HEK293 (cell line): ENCODE measurements around the gene MRPL32.

Source experiments
- MYNN ChIP-seq: fragments of 450-650 bp; formaldehyde crosslinking; IDR thresholded peaks from 2 replicates; pipeline ENCODE4 v1.5.1; 2016; ENCODE audit warnings: missing biosample characterization, missing genetic modification characterization, borderline replicate concordance
- RBAK ChIP-seq: fragments of 450-650 bp; formaldehyde crosslinking; IDR thresholded peaks from 2 replicates; pipeline ENCODE4 v1.5.1; 2016; ENCODE audit warnings: missing biosample characterization, missing genetic modification characterization
- YY1 ChIP-seq: fragments of 450-650 bp; formaldehyde crosslinking; IDR thresholded peaks from 2 replicates; pipeline ENCODE4 v1.5.1; 2018; ENCODE audit warnings: missing biosample characterization, missing genetic modification characterization
- ZNF138 ChIP-seq: fragments of 450-650 bp; formaldehyde crosslinking; IDR thresholded peaks from 2 replicates; pipeline ENCODE4 v1.5.1; 2016; ENCODE audit warnings: missing biosample characterization, missing genetic modification characterization, borderline replicate concordance
- ZNF302 ChIP-seq: fragments of 450-650 bp; formaldehyde crosslinking; IDR thresholded peaks from 2 replicates; pipeline ENCODE4 v1.5.1; 2016; ENCODE audit warnings: missing biosample characterization, missing genetic modification characterization, low read depth
- ZNF670 ChIP-seq: fragments of 450-650 bp; formaldehyde crosslinking; IDR thresholded peaks from 2 replicates; pipeline ENCODE4 v1.5.1; 2016; ENCODE audit warnings: missing biosample characterization, missing genetic modification characterization, low read depth
- TF ChIP-seq, protein P1 (sequence below): fragments of 450-650 bp; formaldehyde crosslinking; IDR thresholded peaks from 2 replicates; pipeline ENCODE4 v1.5.1; 2016; ENCODE audit warnings: missing biosample characterization, missing genetic modification characterization
- TF ChIP-seq, protein P2 (sequence below): fragments of 450-650 bp; formaldehyde crosslinking; IDR thresholded peaks from 2 replicates; pipeline ENCODE4 v1.5.1; 2016; ENCODE audit warnings: missing biosample characterization, missing genetic modification characterization
- TF ChIP-seq, protein P3 (sequence below): fragments of 450-650 bp; formaldehyde crosslinking; IDR thresholded peaks from 2 replicates; pipeline ENCODE4 v1.5.1; 2017; ENCODE audit warnings: missing biosample characterization, missing genetic modification characterization

DNA sequence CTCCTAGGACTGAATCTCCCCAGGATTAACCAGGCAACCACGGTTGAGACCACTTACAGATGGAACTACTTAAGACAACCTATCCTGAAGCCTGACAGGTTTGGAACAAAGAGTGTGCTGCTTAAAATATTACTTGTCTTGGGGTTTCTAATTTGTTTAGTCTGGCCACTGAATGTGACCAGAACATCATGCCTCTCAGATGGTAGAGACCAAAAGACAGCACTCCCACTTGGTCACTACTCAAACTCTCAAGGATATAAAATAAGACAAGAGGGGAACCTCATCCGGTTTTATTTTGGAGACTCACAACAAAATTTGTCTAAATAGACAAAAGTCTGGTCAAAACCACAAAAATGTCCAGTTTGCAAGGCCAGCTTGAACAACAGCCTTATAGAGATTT, 15.3 kb downstream of the MRPL32 start:
- TF ChIP-seq, protein P1, sequence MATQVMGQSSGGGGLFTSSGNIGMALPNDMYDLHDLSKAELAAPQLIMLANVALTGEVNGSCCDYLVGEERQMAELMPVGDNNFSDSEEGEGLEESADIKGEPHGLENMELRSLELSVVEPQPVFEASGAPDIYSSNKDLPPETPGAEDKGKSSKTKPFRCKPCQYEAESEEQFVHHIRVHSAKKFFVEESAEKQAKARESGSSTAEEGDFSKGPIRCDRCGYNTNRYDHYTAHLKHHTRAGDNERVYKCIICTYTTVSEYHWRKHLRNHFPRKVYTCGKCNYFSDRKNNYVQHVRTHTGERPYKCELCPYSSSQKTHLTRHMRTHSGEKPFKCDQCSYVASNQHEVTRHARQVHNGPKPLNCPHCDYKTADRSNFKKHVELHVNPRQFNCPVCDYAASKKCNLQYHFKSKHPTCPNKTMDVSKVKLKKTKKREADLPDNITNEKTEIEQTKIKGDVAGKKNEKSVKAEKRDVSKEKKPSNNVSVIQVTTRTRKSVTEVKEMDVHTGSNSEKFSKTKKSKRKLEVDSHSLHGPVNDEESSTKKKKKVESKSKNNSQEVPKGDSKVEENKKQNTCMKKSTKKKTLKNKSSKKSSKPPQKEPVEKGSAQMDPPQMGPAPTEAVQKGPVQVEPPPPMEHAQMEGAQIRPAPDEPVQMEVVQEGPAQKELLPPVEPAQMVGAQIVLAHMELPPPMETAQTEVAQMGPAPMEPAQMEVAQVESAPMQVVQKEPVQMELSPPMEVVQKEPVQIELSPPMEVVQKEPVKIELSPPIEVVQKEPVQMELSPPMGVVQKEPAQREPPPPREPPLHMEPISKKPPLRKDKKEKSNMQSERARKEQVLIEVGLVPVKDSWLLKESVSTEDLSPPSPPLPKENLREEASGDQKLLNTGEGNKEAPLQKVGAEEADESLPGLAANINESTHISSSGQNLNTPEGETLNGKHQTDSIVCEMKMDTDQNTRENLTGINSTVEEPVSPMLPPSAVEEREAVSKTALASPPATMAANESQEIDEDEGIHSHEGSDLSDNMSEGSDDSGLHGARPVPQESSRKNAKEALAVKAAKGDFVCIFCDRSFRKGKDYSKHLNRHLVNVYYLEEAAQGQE (tag by site-specific recombination) = no peak
- no peak for TF ChIP-seq ZNF670 (tag by site-specific recombination)
- TF ChIP-seq, protein P2, sequence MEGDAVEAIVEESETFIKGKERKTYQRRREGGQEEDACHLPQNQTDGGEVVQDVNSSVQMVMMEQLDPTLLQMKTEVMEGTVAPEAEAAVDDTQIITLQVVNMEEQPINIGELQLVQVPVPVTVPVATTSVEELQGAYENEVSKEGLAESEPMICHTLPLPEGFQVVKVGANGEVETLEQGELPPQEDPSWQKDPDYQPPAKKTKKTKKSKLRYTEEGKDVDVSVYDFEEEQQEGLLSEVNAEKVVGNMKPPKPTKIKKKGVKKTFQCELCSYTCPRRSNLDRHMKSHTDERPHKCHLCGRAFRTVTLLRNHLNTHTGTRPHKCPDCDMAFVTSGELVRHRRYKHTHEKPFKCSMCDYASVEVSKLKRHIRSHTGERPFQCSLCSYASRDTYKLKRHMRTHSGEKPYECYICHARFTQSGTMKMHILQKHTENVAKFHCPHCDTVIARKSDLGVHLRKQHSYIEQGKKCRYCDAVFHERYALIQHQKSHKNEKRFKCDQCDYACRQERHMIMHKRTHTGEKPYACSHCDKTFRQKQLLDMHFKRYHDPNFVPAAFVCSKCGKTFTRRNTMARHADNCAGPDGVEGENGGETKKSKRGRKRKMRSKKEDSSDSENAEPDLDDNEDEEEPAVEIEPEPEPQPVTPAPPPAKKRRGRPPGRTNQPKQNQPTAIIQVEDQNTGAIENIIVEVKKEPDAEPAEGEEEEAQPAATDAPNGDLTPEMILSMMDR (tag by site-specific recombination) = no peak
- TF ChIP-seq YY1 (tag by site-specific recombination) = no peak
- TF ChIP-seq, protein P3, sequence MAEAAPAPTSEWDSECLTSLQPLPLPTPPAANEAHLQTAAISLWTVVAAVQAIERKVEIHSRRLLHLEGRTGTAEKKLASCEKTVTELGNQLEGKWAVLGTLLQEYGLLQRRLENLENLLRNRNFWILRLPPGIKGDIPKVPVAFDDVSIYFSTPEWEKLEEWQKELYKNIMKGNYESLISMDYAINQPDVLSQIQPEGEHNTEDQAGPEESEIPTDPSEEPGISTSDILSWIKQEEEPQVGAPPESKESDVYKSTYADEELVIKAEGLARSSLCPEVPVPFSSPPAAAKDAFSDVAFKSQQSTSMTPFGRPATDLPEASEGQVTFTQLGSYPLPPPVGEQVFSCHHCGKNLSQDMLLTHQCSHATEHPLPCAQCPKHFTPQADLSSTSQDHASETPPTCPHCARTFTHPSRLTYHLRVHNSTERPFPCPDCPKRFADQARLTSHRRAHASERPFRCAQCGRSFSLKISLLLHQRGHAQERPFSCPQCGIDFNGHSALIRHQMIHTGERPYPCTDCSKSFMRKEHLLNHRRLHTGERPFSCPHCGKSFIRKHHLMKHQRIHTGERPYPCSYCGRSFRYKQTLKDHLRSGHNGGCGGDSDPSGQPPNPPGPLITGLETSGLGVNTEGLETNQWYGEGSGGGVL (tag by site-specific recombination) = no peak
- TF ChIP-seq ZNF138 (tag by site-specific recombination) = no peak
- TF ChIP-seq ZNF302 (tag by site-specific recombination) = no peak
- TF ChIP-seq MYNN (tag by site-specific recombination) = no peak
- no peak for TF ChIP-seq RBAK (tag by site-specific recombination)
